ENCODE data around the gene PUM1.

DNA sequence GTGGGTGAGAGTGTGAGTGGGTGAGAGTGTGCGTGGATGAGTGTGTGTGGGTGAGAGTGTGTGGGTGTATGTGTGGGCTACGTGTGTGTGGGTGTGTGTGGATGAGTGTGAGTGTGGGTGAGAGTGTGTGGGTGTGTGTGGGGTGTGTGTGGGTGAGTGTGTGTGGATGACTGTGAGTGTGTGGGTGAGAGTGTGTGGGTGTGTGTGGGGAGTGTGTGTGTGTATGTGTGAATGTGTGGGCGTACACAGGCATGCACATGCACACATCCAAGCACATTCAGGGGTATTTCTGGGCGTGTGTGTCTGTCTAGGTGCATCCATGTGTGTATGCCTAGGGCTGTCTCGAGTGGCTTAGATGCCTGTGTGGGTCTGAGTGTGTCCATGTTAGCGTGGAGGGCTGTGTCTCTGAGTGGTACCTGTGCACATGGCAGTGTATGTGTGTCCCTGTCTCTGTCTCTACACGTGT is 171.0 kb downstream of the PUM1 start:
- TF ChIP-seq CTCF (IDR thresholded peaks at IDR 0.05): no peak
- TF ChIP-seq POLR2A (IDR thresholded peaks at IDR 0.05): no peak

All from thyroid gland (tissue), 4 donors.